Transverse colon (tissue), 4 donors: Measurements from ENCODE around the gene FMNL2. TPM values are rescaled to one million over a fixed set of nuclear protein-coding genes. Genes with fewer than 3 reads are reported as not detected.

ENCODE experiments used
- DNase-seq: peaks from one replicate; pipeline ENCODE4 v3.0.0-alpha.2; 2019
- H3K27ac ChIP-seq, 4 donors: fragments of 200-600 bp; sonication (generic); 2 replicates each; pipeline ENCODE4 v1.5.1; 2016 to 2018; ENCODE audit warnings: inconsistent platforms in 4 of 4
- H3K27me3 ChIP-seq: fragments of 200-600 bp; sonication (generic); 2 replicates; pipeline ENCODE4 v1.5.1; 2017; ENCODE audit warnings: inconsistent platforms
- H3K36me3 ChIP-seq, 4 donors: fragments of 200-600 bp; sonication (generic); 2 replicates each; pipeline ENCODE4 v1.5.1; 2017 to 2019; ENCODE audit warnings: inconsistent platforms in 4 of 4
- H3K4me1 ChIP-seq, 4 donors: fragments of 200-600 bp; sonication (generic); 2 replicates each; pipeline ENCODE4 v1.5.1; 2017 to 2020; ENCODE audit warnings: inconsistent platforms in 4 of 4
- H3K4me3 ChIP-seq, 4 donors: fragments of 200-600 bp; sonication (generic); 1 replicate in 1 of 4; 2 replicates in 3 of 4; pipeline versions ENCODE4 v1.5.1 to v1.6.1; 2017 to 2019; ENCODE audit warnings: inconsistent platforms in 4 of 4
- H3K9me3 ChIP-seq, 2 donors: fragments of 200-600 bp; sonication (generic); 2 replicates each; pipeline ENCODE4 v1.5.1; 2017 to 2019; ENCODE audit warnings: inconsistent platforms in 2 of 2
- CTCF ChIP-seq, 5 experiments: fragments of 200-600 bp in 3 of 5; fragments of 450-650 bp in 2 of 5; sonication (generic) in 3 of 5; IDR thresholded peaks; 1 replicate in 2 of 5; 2 replicates in 3 of 5; pipeline ENCODE4 v1.5.1; 2016 to 2017; ENCODE audit warnings: antibody characterized with exemption in 5 of 5, inconsistent platforms in 3 of 5, mild to moderate bottlenecking in 2 of 5, moderate library complexity in 1 of 5
- EP300 ChIP-seq: sonication (generic); formaldehyde crosslinking; IDR thresholded peaks from one replicate; pipeline ENCODE4 v1.6.1; 2017; ENCODE audit warnings: antibody characterized with exemption, low read depth
- POLR2A ChIP-seq: fragments of 450-650 bp; IDR thresholded peaks from one replicate; pipeline ENCODE4 v1.6.1; 2016; ENCODE audit warnings: antibody characterized with exemption, mild to moderate bottlenecking, moderate library complexity
- POLR2AphosphoS5 ChIP-seq, 3 donors: sonication (generic); formaldehyde crosslinking; IDR thresholded peaks; one replicate each; pipeline ENCODE4 v1.6.1; 2016; ENCODE audit warnings: antibody characterized with exemption in 3 of 3
- WGBS, 2 donors: methylation state at CpG; one replicate each; pipeline ENCODE4 v1.1.5; 2018; ENCODE audit warnings: low coverage in 1 of 2; 5-methylcytosine and 5-hydroxymethylcytosine counted together
- in situ Hi-C, 4 donors: fragments of 200-750 bp; cut with MboI; loops; one replicate each; pipeline versions ENCODE4 v1.15.0 to v1.15.1; 2017; ENCODE audit warnings: low sequenced_read_pairs in 3 of 4, low pct_ligation_motif_present in 1 of 4, low pct_unique_long_range_greater_than_20kb in 1 of 4
- intact Hi-C: fragments of 100-400 bp; cut with DNase I; formaldehyde crosslinking; loops from one replicate; pipeline ENCODE4 v1.15.1; 2023; ENCODE audit warnings: low total_unique reads
- total RNA-seq, 4 donors: library from RNA; depleted of rRNA; stranded (reverse); fragments of >200 nt; gene quantifications; one replicate each; pipeline ENCODE4 v1.1.0, GENCODE V29; 2016

Gene FMNL2
- total RNA-seq, 4 donors from 2014 or later = 9.2 to 31.4 (median 23.9) TPM

DNA sequence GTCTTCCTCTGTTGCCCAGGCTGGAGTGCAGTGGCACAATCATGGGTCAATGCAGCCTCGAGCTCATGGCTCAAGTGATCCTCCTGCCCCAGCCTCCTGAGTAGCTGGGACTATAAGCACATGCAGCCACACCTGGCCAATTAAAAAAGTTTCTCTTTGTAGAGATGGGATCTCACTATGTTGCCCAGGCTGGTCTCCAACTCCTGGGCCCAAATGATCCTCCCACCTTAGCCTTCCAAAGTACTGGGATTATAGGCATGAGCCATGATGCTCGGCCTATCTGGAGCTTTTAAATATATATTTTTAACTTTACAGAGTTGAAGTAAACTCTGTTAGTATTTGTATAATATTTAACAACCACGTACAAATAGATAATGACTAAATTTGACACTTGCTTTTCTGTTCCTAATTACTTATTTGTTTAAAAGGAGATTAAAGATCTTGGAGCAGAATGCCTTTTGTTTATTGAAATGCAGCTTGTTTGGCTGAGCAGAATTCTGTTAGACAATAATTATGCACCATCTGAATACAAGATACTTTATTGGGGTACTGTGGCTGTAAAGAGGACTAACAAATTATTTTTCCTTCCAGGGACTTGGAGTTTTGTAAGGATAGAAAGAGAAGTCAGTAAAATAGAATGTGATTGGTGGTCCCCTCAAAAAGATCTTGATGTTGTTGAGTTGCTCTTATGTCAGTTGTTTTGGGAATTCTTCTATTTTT, 175.0 kb downstream of the FMNL2 start:
- Histone ChIP-seq H3K4me1 (peaks cover 0 to 3% (median 0%) of the 10 kb centered on the region in 4 donors), H3K27ac (no peak overlapping the region), H3K4me3 (no peak overlapping the region), H3K36me3 (no peaks in the 10 kb centered on the region), H3K9me3 (no peaks in the 10 kb centered on the region), H3K27me3 (no peaks in the 10 kb centered on the region)
- intact Hi-C loops (no loop called here), in situ Hi-C loops (no loop called here)
- DNase-seq = no peak
- no peak for TF ChIP-seq EP300
- 83 to 91% methylated on average over 2 to 3 of the region's 3 CpGs for WGBS, 2 donors

DNA sequence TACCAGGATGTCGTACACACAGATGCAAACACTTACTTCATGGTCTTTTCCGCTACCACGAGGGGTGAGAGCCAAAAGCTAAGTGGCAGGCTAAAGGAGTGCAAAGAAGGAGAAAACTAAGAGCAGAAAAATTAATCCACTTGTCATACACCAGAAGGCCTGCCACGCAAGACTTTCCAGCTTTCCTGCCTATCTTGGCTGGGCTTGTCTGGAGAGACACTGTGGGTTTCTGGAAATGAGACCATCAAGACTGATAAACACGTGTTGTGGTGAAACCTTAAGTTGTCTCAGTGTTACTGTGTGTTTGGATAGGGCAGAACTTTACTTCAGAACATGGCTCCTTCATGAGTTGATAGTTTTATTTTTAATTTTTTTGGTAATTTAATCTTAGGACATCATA, 175.6 kb downstream of the FMNL2 start:
- Histone ChIP-seq H3K9me3 (no peaks in the 10 kb centered on the region), H3K4me1 (peaks cover 0 to 3% (median 0%) of the 10 kb centered on the region in 4 donors), H3K4me3 (no peak overlapping the region), H3K27me3 (no peaks in the 10 kb centered on the region), H3K36me3 (no peaks in the 10 kb centered on the region), H3K27ac (no peak overlapping the region)
- DNase-seq = no peak
- WGBS, 2 donors = 61 to 84% methylated on average over 5 of the region's 5 CpGs
- intact Hi-C loops (no loop called here), in situ Hi-C loops (no loop called here)
- TF ChIP-seq CTCF (IDR thresholded peaks at IDR 0.05) (no peak), EP300 (no peak), POLR2AphosphoS5 (IDR thresholded peaks at IDR 0.05) (no peak), POLR2A (no peak)

DNA sequence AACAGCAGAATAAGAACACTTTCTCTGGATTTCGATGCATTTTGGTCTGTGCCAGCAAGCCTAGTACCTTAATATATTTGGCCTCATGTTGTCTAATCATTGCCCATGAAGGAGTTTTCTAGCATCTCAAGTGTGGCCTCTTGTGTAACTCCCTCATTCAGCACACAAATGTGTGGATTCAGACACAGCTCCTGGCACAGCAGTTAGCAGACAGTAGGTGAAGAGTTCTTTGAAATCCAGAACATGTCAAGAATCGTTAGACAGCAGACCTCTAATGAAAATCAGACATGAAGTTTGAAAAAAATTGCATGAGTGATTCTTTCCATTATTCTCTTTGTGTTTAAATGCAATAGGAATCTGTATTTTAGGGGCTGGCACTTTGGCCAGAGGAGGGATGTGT, 177.0 kb downstream of the FMNL2 start:
- Histone ChIP-seq H3K4me3 (no peak overlapping the region), H3K4me1 (peaks cover 0 to 3% (median 0%) of the 10 kb centered on the region in 4 donors), H3K27me3 (no peaks in the 10 kb centered on the region), H3K9me3 (no peaks in the 10 kb centered on the region), H3K36me3 (no peaks in the 10 kb centered on the region), H3K27ac (no peak overlapping the region)
- WGBS, 2 donors = 78 to 84% methylated on average over 2 of the region's 2 CpGs
- in situ Hi-C loops (no loop called here), intact Hi-C loops (no loop called here)
- TF ChIP-seq POLR2AphosphoS5 (IDR thresholded peaks at IDR 0.05) (no peak), POLR2A (no peak), CTCF (IDR thresholded peaks at IDR 0.05) (no peak), EP300 (no peak)
- DNase-seq = no peak

DNA sequence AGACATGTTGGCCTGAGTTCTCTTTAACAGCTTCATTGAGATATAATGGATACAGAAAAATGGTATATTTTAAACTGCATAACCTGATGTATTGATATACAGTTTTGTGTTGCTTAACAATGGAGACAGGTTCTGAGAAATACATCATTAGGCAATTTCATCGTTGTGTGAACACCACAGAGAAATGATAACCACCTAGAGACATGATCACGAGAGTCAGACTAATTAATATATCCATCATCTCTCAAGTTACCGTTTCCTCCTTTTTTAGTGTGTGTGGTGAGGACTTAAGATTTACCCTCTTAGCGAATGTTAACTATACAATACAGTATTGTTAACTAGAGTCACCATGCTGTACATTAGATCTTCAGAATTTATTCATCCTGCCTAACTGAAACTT, 178.1 kb downstream of the FMNL2 start:
- intact Hi-C loops = no loop called here
- peaks cover 0 to 7% (median 0%) of the 10 kb centered on the region in 4 donors for H3K4me1 ChIP-seq
- H3K9me3 ChIP-seq = no peaks in the 10 kb centered on the region
- H3K27ac ChIP-seq = no peak overlapping the region
- no peaks in the 10 kb centered on the region for H3K27me3 ChIP-seq
- DNase-seq = no peak
- in situ Hi-C loops = no loop called here
- TF ChIP-seq POLR2A = no peak
- no peak for TF ChIP-seq POLR2AphosphoS5 (IDR thresholded peaks at IDR 0.05)
- TF ChIP-seq EP300 = no peak
- no peak for TF ChIP-seq CTCF (IDR thresholded peaks at IDR 0.05)
- 92 to 93% methylated on average over 4 of the region's 4 CpGs for WGBS, 2 donors
- H3K36me3 ChIP-seq = no peaks in the 10 kb centered on the region
- H3K4me3 ChIP-seq = no peak overlapping the region

- peaks cover 0 to 13% (median 0%) of the 10 kb centered on the region in 4 donors for H3K4me1 ChIP-seq
- H3K9me3 ChIP-seq = no peaks in the 10 kb centered on the region
- 73% methylated on average over 2 of the region's 2 CpGs; no CpG with 5 or more reads in 1 of the 2 donors for WGBS, 2 donors
- H3K27ac ChIP-seq = no peak overlapping the region
- TF ChIP-seq CTCF (IDR thresholded peaks at IDR 0.05) = no peak
- no peak for TF ChIP-seq POLR2A
- no peak for TF ChIP-seq EP300
- no peak for TF ChIP-seq POLR2AphosphoS5 (IDR thresholded peaks at IDR 0.05)
- no peaks in the 10 kb centered on the region for H3K36me3 ChIP-seq
- no peaks in the 10 kb centered on the region for H3K27me3 ChIP-seq
- H3K4me3 ChIP-seq = no peak overlapping the region
- intact Hi-C loops = no loop called here
- DNase-seq = no peak
- in situ Hi-C loops = no loop called here
Observed at GRCh38 chr2:152513681-152514080, 178.7 kb downstream of the FMNL2 start.
